ENCODE measurements around the gene FCHSD1.

FCHSD1 gene

DNA sequence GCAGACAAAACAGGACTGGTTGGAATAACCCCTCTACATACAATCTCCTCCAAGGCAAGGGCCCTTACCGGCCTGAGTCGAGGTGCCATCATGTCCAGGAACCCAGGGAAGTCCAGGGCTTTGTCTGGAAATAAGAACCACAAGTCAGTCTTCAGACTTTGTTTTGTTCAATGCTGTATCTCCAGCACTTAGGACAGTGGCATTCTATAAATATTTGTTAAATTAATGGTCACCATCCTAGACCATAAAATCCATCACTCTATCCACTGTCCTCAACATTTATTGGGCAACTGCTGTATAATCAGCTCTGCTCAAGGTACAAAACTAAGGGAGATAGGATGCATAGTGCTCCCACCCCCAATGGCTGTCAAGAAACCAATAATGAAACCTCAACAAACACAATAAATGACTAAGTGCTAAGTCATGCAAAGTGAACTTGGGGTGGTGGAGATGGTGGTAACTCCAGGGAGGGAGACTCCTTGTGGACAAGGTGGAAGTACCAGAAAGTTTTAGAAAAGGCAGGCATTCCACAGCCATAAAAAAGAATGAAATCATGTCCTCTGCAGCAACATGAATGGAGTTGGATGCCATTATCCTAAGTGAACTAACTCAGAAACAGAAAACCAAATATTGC lies 9.5 kb downstream of the FCHSD1 start:
- peak; percentile 91 for DNase-seq (ENCODE audit: low spot score)

DNA sequence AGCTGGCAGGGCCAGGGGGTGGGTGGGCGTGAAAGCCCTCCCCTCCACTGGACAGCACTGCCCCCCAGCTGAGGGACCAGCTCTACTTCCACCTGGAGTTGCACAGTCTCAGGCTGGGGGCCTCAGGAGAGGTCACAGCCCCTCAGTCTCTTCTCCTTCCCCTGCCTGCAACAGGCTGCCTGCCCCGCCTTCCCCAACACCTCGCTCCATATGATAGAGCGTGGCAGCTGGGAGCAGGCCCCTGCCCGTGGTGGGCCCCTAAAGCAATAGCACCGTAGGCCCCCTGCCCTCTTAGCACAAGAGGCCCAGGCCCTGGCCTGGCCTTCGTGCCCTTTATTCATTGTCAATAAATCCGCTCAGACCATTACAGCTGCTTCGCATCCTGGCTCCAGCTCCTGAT lies 10.5 kb downstream of the FCHSD1 start:
- no peak for DNase-seq (ENCODE audit: low spot score)

DNA sequence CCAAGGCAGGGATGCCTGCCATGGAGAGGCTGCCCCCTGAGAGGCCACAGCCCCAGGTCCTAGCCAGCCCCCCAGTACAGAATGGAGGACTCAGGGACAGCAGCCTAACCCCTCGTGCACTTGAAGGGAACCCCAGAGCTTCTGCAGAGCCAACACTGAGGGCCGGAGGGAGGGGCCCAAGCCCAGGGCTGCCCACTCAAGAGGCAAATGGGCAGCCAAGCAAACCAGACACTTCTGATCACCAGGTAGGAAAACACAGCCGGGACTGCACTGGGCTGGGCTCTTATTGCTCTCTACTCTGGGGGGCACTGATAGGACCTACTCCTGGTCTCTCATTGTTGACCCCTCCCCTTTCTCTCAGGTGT lies 11.2 kb downstream of the FCHSD1 start:
- DNase-seq (ENCODE audit: low spot score), result no peak

DNA sequence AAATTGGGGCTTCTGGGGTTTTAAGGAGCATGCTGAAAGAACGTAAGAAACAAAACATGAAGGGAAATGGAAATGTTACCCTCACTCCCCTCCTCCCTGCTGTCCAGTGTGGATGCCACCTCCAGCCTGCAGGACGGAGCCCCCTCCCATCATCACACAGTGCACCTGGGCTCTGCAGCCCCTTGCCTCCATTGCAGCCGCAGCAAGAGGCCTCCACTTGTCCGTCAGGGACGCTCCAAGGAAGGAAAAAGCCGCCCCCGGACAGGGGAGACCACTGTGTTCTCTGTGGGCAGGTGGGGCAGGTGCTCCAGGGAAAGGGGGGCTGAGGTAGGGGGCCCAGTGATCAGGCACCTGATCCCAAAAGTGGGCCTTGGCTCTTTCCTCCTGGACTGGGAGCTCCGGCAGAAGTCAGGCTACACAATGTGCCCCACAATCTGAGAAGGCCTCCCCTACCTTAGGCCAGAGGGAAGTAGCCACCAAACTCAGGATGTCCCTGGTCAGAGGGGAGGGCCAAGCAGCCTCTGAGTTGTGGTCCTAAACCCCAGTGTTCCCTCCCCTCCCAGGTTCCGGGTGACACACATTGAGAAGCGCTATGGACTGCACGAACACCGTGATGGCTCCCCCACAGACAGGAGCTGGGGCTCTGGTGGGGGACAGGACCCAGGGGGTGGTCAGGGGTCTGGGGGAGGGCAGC lies 11.7 kb downstream of the FCHSD1 start:
- DNase-seq (ENCODE audit: low spot score), result no peak

DNA sequence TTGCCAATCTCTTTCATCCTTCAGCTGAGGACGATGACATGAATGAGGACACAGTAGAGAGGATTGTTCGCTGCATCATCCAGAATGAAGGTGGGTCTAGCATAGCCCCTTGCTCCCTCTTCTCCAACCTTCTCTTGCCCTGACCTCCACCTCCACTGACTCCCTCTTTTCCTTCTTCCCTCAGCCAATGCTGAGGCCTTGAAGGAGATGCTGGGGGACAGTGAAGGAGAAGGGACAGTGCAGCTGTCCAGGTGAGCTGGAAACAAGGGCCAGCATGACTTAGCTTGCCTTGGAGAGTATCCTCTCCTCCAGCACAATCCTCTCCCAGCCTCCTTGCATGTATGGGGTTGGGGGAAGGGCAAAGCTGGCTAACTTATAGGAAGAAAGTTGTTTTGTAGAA lies 12.4 kb downstream of the FCHSD1 start:
- DNase-seq (ENCODE audit: low spot score), result no peak

DNA sequence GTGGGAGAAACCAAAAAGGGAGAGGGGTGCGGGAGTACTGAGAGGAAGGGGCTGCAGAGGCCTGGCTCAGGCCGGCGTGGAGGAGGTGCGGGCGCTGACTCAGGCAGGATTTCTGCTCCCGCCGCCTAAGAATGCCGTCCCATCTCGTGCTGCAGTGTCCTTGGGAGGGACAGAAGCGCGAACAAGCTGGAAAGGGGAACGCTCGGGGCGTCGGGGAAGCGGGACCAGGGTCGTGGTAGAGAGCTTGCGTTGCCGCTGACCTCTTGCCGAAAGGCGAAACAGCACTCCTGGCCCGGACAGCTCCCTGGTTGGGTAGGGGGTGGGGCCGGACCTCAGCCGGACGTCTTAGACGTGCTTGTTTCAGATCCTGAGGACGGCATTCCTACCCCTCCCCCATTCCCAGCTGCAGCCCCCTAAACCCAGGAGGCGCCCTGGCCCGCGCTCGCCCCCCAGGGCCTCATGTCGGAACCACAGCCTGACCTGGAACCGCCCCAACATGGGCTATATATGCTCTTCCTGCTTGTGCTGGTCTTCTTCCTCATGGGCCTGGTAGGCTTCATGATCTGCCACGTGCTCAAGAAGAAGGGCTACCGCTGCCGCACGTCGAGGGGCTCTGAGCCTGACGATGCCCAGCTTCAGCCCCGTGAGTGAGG lies 13.3 kb downstream of the FCHSD1 start:
- DNase-seq (ENCODE audit: low spot score), result peak; percentile 43

DNA sequence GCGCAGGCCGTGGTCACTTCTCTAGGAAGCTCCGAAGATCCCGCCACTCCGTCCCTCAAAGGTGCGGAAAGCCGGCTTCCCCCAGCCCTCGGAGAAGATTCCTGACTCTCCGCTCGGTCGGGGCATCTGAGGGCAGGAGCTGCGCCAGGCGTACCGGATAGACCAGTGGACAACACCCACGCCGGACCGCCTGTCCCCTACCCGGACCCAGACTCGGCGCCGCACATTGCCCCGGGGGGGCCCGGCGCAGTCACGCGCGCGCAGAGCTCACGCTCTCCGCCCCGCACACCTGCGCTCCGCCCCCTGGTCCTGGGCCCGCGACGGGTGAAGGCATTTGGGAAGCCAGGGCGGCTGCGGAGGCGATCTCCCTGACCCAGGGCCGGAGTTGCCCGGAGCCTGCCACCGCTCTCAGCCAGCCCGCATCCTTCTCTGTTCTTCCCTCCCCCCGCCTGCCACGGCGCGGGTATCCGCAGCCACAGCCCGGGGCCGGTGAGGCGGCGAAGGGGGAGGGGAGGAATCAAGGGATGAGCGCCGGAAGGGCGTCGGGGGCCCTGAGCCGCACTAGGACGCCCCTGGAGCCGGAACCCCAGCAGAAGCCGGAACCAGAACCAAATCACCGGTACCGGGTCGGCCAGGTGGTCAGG lies 14.0 kb downstream of the FCHSD1 start:
- DNase-seq (ENCODE audit: low spot score), result no peak

DNA sequence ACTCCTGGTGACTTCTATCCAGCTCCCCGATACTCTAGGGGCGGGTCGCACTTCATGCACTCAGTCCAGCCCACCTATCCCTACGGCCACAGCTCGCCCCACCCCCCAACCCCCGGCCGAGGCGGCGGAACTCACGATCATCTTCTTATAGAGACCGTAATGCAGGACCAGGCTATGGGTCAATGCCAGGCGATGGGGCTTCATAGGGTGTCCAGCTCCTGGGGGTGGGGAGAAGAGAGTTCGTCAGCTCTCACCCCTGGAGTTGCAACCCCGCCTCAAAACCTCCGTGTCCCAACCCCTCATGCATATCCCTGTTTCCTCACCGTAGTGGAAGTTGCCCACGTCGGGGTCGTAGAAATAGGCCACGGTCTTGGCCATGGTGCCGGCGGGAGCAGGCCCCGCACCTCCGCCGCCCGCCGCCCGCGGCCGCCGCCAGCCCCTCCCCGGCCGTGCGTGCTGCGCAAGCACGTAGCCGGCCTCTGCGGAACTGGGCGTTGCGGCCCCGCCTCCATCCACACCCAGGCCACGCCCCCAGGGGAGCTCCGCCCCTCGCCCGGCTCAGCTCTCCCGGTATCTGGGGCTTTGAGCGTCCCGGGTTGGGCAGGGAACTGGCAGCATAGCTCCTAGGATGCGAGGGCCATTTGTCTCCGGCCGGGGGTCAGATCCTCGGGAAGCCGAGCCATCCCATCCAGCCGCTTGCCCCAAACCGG lies 14.7 kb downstream of the FCHSD1 start, which contains the start of the genes HDAC3 and RELL2:
Gene HDAC3, minus strand, starts transcription at position 437 of the 710 bp plus-strand sequence. Its CDS starts 59 bp downstream, at position 378.
Gene RELL2, plus strand, starts transcription at position 585 of the 710 bp plus-strand sequence. CDS start 1,229 bp downstream, outside the sequence.
- DNase-seq (ENCODE audit: low spot score), result peak; percentile 94

DNA sequence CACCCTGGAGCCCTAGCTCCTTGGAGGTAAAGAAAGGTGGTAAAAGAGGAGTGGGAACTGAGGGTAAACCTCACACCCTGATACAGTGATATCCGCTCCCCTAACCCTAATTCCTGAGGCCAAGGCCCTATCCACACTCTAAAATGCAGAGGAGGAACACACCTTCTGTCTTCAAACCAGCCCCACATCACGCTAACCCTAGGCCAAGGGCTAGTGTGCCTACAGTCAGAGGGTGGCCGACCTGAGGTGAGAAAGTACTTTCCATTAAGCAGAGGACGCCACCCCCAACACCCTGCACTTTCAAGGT lies 15.2 kb downstream of the FCHSD1 start:
- no peak for DNase-seq (ENCODE audit: low spot score)

DNA sequence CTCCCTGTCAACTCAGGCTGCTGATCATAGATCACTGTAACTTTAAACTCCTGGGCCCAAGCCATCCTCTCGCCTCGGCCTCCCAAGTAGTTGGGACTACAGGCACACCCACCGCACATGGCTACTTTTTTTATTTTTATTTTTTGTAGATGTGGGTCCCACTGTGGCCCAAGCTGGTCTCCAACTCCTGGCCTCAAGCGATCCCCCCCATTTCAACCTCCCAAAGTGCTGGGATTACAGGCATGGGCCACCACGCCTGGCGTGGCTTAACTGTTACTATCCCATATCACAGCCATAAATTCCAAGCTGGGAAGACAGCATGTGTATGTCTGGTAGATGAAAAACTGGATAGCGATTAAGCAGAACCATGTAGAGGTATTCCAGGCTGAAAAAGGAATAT lies 15.6 kb downstream of the FCHSD1 start:
- DNase-seq (ENCODE audit: low spot score), result no peak

DNA sequence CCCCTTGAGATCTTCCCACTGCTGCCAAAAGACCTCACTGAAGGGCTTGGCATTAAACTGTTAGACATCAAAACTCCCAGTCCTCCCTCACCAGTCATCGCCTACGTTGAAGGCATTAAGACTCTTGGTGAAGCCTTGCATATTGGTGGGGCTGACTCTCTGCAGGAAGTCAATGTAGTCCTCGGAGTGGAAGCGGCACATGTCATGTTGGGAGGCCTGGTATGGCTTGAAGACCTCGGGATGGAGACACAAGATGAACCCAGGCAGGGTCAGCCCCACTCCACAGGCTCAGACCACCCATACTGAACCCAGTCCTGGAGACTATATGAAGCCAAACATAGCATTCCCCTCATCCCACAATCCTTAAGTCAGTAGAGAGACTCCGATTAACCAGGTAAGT lies 16.5 kb downstream of the FCHSD1 start:
- DNase-seq (ENCODE audit: low spot score), result no peak

DNA sequence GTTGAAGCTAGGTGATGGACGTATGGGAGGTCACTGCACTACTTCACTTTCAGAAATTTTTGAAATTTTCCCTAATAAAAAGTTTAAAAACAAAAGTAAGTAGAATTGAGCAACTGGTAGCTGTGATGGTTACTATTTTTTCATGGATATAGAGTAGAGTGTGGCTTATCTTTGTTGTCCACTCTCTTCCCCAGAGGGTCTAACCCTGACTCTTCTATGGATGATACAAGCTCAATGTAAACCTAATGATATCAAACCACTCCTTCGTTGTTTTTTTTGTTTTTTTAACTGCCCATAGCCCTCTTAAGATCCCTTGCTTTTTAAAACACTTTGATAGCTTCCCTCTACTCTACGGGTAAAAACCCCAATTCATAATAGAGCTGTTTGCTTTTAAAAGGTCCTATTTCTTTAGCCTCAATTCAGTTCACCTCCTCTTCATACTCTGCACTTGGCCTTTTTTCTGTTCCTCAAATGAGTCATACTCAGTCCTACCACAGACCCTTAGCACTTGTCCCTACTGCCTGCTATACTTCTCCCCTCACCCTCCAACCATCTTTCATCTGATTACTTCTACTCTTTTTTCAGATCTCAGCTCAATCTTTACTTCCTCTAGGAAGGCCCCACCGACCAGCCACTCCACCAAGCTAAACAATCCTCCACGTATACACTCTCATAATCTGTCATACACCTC lies 17.2 kb downstream of the FCHSD1 start:
- no peak for DNase-seq (ENCODE audit: low spot score)

DNA sequence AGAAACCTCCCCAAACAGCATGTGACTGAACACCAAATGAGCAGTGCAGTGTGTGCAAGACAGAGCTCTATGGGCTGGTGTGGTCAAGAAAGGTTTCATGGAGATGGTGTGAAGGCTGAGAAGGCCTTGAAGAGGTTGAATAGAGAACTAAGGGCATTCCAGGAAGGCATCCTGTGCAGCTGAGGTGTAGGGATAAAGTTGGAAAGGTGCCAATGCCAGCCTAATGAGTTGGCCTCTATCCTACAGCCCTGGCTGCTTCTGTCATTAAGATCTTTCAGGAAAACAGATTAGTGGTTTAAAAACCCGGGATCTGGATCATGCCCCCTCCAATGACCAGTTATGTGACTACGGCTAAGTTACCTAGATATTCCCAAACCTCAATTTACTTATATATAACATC lies 18.6 kb downstream of the FCHSD1 start:
- peak; percentile 33 for DNase-seq (ENCODE audit: low spot score)

DNA sequence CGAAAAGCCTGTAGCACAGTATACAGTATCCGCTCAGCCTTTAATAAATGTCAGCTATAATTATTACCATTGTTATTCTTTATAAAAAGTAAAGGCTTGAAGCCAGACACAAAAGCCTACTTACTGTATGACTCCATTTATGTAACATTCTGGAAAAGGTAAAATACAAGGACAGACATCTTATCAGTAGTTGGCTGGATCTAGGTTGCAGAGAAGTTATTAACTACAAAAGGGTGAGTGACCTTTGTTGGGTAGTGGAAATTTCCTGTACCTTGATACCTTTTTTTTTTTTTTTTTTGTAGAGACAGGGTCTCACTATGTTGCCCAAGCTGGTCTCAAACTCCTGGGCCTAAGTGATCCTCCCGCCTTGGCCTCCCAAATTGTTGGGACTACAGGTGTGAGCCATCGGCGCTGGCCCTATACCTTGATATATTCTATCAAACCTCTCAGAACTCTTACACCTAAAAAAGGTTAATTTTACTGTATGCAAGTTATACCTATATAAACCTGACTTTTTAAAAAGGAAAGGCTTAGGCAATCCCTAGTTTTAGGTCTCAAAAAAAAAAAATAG lies 20.6 kb downstream of the FCHSD1 start:
- DNase-seq (ENCODE audit: low spot score), result no peak

DNA sequence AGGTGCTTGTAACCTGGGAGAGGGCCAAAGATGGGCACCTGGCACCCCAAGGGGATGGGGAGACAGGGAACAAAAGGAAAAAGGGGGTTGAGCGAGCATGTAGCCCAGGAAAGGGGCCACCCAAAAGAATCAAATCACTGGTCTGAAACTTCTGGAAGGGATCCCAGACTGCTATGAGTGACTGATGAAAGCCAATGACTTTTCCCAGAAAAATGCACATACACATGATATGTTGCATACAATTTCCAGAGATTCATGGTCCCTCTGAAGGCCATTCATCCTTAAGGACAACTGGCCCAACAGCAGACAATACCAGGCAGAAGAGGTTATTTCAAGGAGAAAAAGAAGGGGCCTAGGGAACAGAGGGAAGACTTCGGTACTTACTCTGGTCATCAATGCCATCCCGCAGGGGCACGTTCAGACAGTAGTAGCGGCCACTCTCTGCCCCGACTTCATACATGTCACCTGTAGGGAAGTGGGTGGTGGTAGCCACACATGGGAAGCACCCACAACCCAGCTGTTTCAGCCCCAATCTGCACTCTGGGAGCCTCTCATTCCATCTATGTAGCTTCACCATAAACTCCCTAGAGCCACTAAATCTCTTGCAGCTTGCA lies 22.9 kb downstream of the FCHSD1 start:
- no peak for DNase-seq (ENCODE audit: low spot score)

DNA sequence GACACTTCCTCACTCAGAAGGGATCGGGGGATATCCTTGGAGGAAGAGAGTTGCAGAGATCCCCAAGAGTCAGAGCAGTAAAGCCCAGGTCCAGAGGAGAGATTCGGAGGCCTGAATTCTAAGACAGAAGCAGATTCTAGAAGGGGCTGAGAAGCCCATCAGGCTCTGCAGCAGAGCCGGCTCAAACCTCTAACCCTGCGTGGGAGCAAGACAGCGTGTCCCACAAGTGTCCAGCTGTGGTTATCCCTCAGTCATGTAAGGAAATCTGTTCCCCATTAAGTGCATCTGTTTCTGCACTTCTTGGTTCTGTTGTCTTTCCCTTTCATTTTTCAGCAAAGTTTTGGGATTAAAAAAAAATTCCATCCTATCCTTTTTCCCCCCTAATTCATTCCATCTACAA lies 27.6 kb downstream of the FCHSD1 start:
- no peak for DNase-seq (ENCODE audit: low spot score)

DNA sequence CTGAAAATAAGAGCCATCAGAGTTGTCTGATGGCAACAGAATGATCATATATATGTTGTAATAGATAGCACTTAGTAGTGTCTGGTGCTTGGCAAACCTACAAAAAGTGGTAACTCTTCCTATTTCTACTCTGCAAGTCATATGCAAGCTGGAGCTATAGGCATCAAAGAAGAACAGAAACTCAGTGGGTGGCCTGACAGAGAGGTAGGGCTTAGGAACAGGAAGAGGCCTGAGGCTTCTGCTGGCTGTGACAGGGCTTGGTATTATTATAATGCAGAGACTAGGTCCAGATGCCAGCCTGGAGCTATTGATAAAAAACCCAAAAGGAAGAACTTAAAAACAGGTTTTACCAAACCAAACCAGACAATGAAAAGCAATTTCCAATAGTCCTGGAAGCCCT lies 28.0 kb downstream of the FCHSD1 start:
- no peak for DNase-seq (ENCODE audit: low spot score)

DNA sequence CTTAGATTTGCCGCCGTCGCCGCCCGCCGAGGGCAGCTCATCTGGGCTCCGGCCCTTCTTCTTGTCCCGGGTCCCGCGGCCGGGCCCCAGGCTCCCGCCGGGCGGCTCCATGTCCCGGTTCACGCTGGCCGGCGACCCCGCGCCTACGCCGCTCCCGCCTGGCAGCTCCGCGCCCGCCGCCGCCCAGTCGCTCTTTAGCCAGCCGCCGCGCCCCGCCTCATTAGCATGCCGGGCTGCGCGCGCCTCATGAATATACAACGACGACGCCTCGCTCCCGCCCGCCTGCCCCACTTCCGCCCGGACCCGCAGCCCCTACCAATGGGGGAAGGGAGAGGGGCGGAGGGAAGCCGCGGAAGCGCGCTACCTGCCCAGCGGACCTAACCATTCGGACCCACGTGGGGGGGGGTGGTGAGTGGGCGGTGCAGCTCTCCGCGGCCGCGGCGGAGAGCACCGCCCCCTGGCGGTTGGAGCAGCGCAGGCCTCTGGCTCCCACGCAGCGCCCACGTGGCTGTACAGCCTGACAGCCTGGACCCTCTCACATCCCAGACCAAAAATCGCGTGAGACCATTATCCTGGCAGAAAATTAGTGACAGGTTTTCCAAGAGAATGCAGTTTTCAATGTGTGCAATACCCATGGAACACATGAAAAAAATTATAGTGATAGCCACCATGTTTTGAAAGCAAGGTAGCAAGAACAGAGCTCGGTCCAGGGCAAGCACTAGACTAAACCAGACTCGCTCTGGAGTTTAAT lies 32.2 kb downstream of the FCHSD1 start, which contains the start of gene DIAPH1:
Gene DIAPH1, minus strand, starts transcription at position 197 of the 751 bp plus-strand sequence. Its CDS starts 86 bp downstream, at position 111.
- DNase-seq (ENCODE audit: low spot score), result peak; percentile 97

DNA sequence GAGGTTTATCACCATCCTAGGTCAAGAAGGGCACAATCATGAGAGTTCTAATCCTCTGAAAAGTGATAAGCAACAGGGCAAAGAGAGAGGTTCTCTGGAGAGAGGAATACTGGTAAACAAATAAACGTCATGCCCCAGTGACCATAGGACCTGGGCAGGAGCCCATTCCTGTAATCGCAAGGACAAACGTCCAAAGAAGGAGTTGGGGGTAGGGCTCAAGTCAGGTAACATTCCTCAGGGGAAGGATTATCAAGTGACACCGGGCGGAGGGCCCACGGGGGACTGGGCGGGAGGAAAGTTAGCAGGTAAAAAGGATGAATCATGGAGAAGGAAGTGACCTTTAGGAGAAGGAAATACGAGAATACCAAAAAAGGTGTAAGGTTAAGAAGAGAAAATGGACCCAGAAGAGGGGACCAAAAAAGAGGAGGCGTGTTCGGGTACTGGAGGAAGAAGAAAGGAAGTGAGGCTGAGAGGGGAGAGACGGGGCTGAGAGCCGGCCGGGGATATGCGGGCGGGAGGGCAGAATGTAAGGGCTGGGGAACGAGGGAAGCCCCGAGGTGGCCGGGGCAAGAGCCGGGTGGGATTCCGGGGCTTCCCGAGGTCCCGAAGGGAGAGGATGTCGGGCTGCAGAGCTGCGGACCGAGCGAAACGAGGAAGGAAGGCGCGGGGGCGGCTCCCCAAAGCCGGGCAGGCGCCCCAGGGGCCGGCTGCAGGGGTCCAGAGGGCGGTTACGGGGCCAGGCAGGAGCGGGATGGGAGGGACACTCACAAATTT lies 33.0 kb downstream of the FCHSD1 start:
- DNase-seq (ENCODE audit: low spot score), result peak; percentile 90

Data from kidney tubule cell (primary cell).